Natural killer cell (primary cell): Measurements from ENCODE around the gene PLAAT3. TPM values are rescaled to one million over a fixed set of nuclear protein-coding genes. Genes with fewer than 3 reads are reported as not detected.
"Not testable (repeated sequence)": the region's sequence is repeated elsewhere in the genome, so short reads cannot be mapped to it uniquely, and the experiment has no call there.

ENCODE experiments used
- ATAC-seq, 3 donors: fragments of 150-1000 bp in 2 of 3; fragments of 200-7000 bp in 1 of 3; cut with Tn5 transposase; 1 replicate in 1 of 3; 2 replicates in 2 of 3; pipeline ENCODE4 v1.10.0; 2021; ENCODE audit warnings: mild to moderate bottlenecking in 2 of 3, moderate library complexity in 2 of 3
- DNase-seq, 2 donors: peaks; one replicate each; pipeline versions ENCODE4 v3.0.0 to v3.0.0-alpha.2; 2013 to 2021; ENCODE audit warnings: mixed read lengths in 1 of 2
- H3K27ac ChIP-seq: one replicate; pipeline ENCODE4 v1.5.1; 2013; ENCODE audit warnings: mild to moderate bottlenecking, low read length
- H3K27me3 ChIP-seq: one replicate; pipeline ENCODE4 v1.6.1; 2013; ENCODE audit warnings: low read length; ENCODE audit not compliant: control insufficient read depth, insufficient read depth
- H3K36me3 ChIP-seq: one replicate; pipeline ENCODE4 v1.6.1; 2013; ENCODE audit warnings: low read length; ENCODE audit not compliant: control insufficient read depth, insufficient read depth
- H3K4me1 ChIP-seq: one replicate; pipeline ENCODE4 v1.6.1; 2013; ENCODE audit warnings: low read length; ENCODE audit not compliant: control insufficient read depth, insufficient read depth
- H3K4me3 ChIP-seq: one replicate; pipeline ENCODE4 v1.5.1; 2013; ENCODE audit warnings: low read length
- H3K9me3 ChIP-seq: one replicate; pipeline ENCODE4 v1.6.1; 2013; ENCODE audit warnings: low read length; ENCODE audit not compliant: control insufficient read depth, insufficient read depth
- H3K27ac Mint-ChIP-seq, 2 donors: one replicate each; pipeline ENCODE4 v1.8.0; 2022; ENCODE audit warnings: mild to moderate bottlenecking in 2 of 2, mixed read lengths in 2 of 2, moderate library complexity in 1 of 2
- H3K27me3 Mint-ChIP-seq, 2 donors: one replicate each; pipeline ENCODE4 v1.8.0; 2022; ENCODE audit warnings: low read depth in 2 of 2, mixed read lengths in 2 of 2
- H3K36me3 Mint-ChIP-seq: one replicate; pipeline ENCODE4 v1.8.0; 2022; ENCODE audit warnings: mixed read lengths
- H3K4me1 Mint-ChIP-seq, 2 donors: one replicate each; pipeline ENCODE4 v1.8.0; 2022; ENCODE audit warnings: mixed read lengths in 2 of 2
- H3K4me3 Mint-ChIP-seq: one replicate; pipeline ENCODE4 v1.8.0; 2022; ENCODE audit warnings: mild to moderate bottlenecking, moderate library complexity, mixed read lengths
- H3K9me3 Mint-ChIP-seq, 2 donors: one replicate each; pipeline ENCODE4 v1.8.0; 2022; ENCODE audit warnings: mixed read lengths in 2 of 2
- CTCF ChIP-seq: fragments of 200-600 bp; IDR thresholded peaks from one replicate; pipeline ENCODE4 v1.8.0; 2022; ENCODE audit warnings: antibody characterized with exemption
- WGBS: methylation state at CpG from one replicate; pipeline ENCODE4 v1.1.7; 2013; ENCODE audit warnings: missing lambda C conversion rate; ENCODE audit not compliant: insufficient coverage; 5-methylcytosine and 5-hydroxymethylcytosine counted together
- intact Hi-C: fragments of 100-400 bp; cut with micrococcal nuclease; formaldehyde crosslinking; loops from one replicate; pipeline ENCODE4 v1.14.2; 2022
- total RNA-seq, 4 donors: library from RNA; stranded (reverse); fragments of 120-200 nt in 1 of 4; gene quantifications; one replicate each; pipeline versions ENCODE4 v1.2.3 to v1.2.4, GENCODE V29; 2013 to 2022

Gene PLAAT3
- total RNA-seq, 3 donors from 2014 or later (not counting 1 experiment from before 2014, with no cell fraction given), result 32.5 to 34.1 (median 34.1) TPM

GRCh38 chr11:63622323-63622722 lies 8.1 kb upstream of the PLAAT3 start:
- WGBS, result 58% methylated on average over 2 of the region's 2 CpGs
- Histone ChIP-seq H3K27ac (no peak overlapping the region), H3K4me3 (no peak overlapping the region), H3K27me3 (no peaks in the 10 kb centered on the region), H3K4me1 (peaks cover 17% of the 10 kb centered on the region), H3K9me3 (no peaks in the 10 kb centered on the region), H3K36me3 (no peaks in the 10 kb centered on the region)
- no peak overlapping the region for H3K4me3 Mint-ChIP-seq
- H3K4me1 Mint-ChIP-seq, result peaks cover 10 to 18% of the 10 kb centered on the region in 2 donors
- no peaks in the 10 kb centered on the region for H3K27me3 Mint-ChIP-seq
- no peaks in the 10 kb centered on the region for H3K9me3 Mint-ChIP-seq
- no peak for ATAC-seq
- H3K27ac Mint-ChIP-seq, result peak overlapping the region in 1 of 2 donors; percentile 2
- no peak for DNase-seq
- no peak for TF ChIP-seq CTCF
- no peaks in the 10 kb centered on the region for H3K36me3 Mint-ChIP-seq
- intact Hi-C loops, result no loop called here

- peak in 2 of 3 donors; percentile 55 to 58 for ATAC-seq
- intact Hi-C loops, result no loop called here
- Histone ChIP-seq H3K27ac (peak overlapping the region; percentile 26), H3K9me3 (no peaks in the 10 kb centered on the region), H3K36me3 (no peaks in the 10 kb centered on the region), H3K4me3 (no peak overlapping the region), H3K4me1 (peaks cover 17% of the 10 kb centered on the region), H3K27me3 (no peaks in the 10 kb centered on the region)
- no peak for TF ChIP-seq CTCF
- DNase-seq, result peak in 1 of 2 donors; percentile 19
- 57% methylated on average over 1 of the region's 1 CpG for WGBS
- H3K27me3 Mint-ChIP-seq, result no peaks in the 10 kb centered on the region
- no peaks in the 10 kb centered on the region for H3K36me3 Mint-ChIP-seq
- H3K4me1 Mint-ChIP-seq, result peaks cover 10 to 18% of the 10 kb centered on the region in 2 donors
- H3K9me3 Mint-ChIP-seq, result no peaks in the 10 kb centered on the region
- peak overlapping the region; percentile 49 for H3K4me3 Mint-ChIP-seq
- H3K27ac Mint-ChIP-seq, result peak overlapping the region; percentile 69 to 83
These were observed 6.8 kb upstream of the PLAAT3 start for GRCh38 chr11:63621071-63621470.

GRCh38 chr11:63619967-63620366 lies 5.7 kb upstream of the PLAAT3 start:
- 83% methylated on average over 6 of the region's 6 CpGs for WGBS
- Histone ChIP-seq H3K36me3 (no peaks in the 10 kb centered on the region), H3K4me3 (no peak overlapping the region), H3K9me3 (no peaks in the 10 kb centered on the region), H3K27me3 (no peaks in the 10 kb centered on the region), H3K27ac (no peak overlapping the region), H3K4me1 (peaks cover 17% of the 10 kb centered on the region)
- Mint-ChIP-seq H3K9me3 (no peaks in the 10 kb centered on the region), H3K4me3 (no peak overlapping the region), H3K4me1 (peaks cover 10 to 18% of the 10 kb centered on the region in 2 donors), H3K27ac (no peak overlapping the region), H3K27me3 (no peaks in the 10 kb centered on the region), H3K36me3 (no peaks in the 10 kb centered on the region)
- ATAC-seq (no peak), DNase-seq (no peak)
- no peak for TF ChIP-seq CTCF
- intact Hi-C loops, result no loop called here

- H3K36me3 Mint-ChIP-seq, H3K4me3 Mint-ChIP-seq, DNase-seq, H3K9me3 Mint-ChIP-seq, H3K27ac Mint-ChIP-seq, H3K27me3 ChIP-seq, ATAC-seq, intact Hi-C loops, H3K27ac ChIP-seq, H3K4me3 ChIP-seq, H3K36me3 ChIP-seq, H3K27me3 Mint-ChIP-seq, H3K9me3 ChIP-seq: not testable (repeated sequence)
- H3K4me1 ChIP-seq, result peaks cover 30% of the 10 kb centered on the region
- peaks cover 19 to 29% of the 10 kb centered on the region in 2 donors for H3K4me1 Mint-ChIP-seq
- 91% methylated on average over 4 of the region's 5 CpGs for WGBS
These were observed 3.5 kb upstream of the PLAAT3 start for GRCh38 chr11:63617686-63618085.
